HepG2 (cell line): ENCODE data around the gene ZBTB46. TPM values are rescaled to one million over a fixed set of nuclear protein-coding genes. Genes with fewer than 3 reads are reported as not detected.

Experiments
- CENPBD1 ChIP-seq: sonication (generic); formaldehyde crosslinking; IDR thresholded peaks from 2 replicates; pipeline ENCODE4 v1.8.0; 2022; ENCODE audit warnings: missing genetic modification reagents, low read depth, mild to moderate bottlenecking, borderline replicate concordance
- NFRKB ChIP-seq: fragments of 450-650 bp; IDR thresholded peaks from 2 replicates; pipeline ENCODE4 v1.6.1; 2017
- PAWR ChIP-seq: sonication (generic); formaldehyde crosslinking; IDR thresholded peaks from 2 replicates; pipeline ENCODE4 v1.4.0; 2020; ENCODE audit warnings: missing genetic modification reagents, mild to moderate bottlenecking, borderline replicate concordance
- PAX8 ChIP-seq: sonication (generic); formaldehyde crosslinking; IDR thresholded peaks from 2 replicates; pipeline ENCODE4 v1.8.0; 2022; ENCODE audit warnings: mild to moderate bottlenecking, missing genetic modification reagents, borderline replicate concordance
- PRDM15 ChIP-seq: sonication (generic); formaldehyde crosslinking; IDR thresholded peaks from 2 replicates; pipeline ENCODE4 v1.4.0; 2020; ENCODE audit warnings: missing genetic modification reagents
- RAD51 ChIP-seq: fragments of 450-650 bp; IDR thresholded peaks from 2 replicates; pipeline ENCODE4 v1.6.1; 2016; ENCODE audit warnings: borderline replicate concordance
- RELA ChIP-seq: sonication (generic); formaldehyde crosslinking; IDR thresholded peaks from 2 replicates; pipeline ENCODE4 v1.4.0; 2020; ENCODE audit warnings: missing genetic modification reagents
- TEAD3 ChIP-seq: optimal IDR thresholded peaks from 2 replicates; pipeline ENCODE3; 2016; ENCODE audit warnings: borderline replicate concordance
- TIGD3 ChIP-seq: sonication (generic); formaldehyde crosslinking; IDR thresholded peaks from 2 replicates; pipeline ENCODE4 v1.5.1; 2020; ENCODE audit warnings: mild to moderate bottlenecking, missing genetic modification reagents, borderline replicate concordance
- ZBTB46 ChIP-seq: sonication (generic); formaldehyde crosslinking; IDR thresholded peaks from 2 replicates; pipeline ENCODE4 v1.4.0; 2020; ENCODE audit warnings: mild to moderate bottlenecking, missing genetic modification reagents, borderline replicate concordance
- ZFYVE20 ChIP-seq: sonication (generic); formaldehyde crosslinking; IDR thresholded peaks from 2 replicates; pipeline ENCODE4 v1.8.0; 2023; ENCODE audit warnings: low read depth, mild to moderate bottlenecking, moderate library complexity, missing genetic modification reagents, borderline replicate concordance
- ZNF251 ChIP-seq: sonication (generic); formaldehyde crosslinking; IDR thresholded peaks from 2 replicates; pipeline ENCODE4 v1.9.0; 2021; ENCODE audit warnings: mild to moderate bottlenecking, missing genetic modification reagents
- ZNF280D ChIP-seq: sonication (generic); formaldehyde crosslinking; IDR thresholded peaks from 2 replicates; pipeline ENCODE4 v1.5.1; 2020; ENCODE audit warnings: mild to moderate bottlenecking, missing genetic modification reagents
- ZNF44 ChIP-seq: sonication (generic); formaldehyde crosslinking; IDR thresholded peaks from 2 replicates; pipeline ENCODE4 v1.5.1; 2020; ENCODE audit warnings: mild to moderate bottlenecking, missing genetic modification reagents
- ZNF446 ChIP-seq: sonication (generic); formaldehyde crosslinking; IDR thresholded peaks from 2 replicates; pipeline ENCODE4 v1.5.0; 2020; ENCODE audit warnings: mild to moderate bottlenecking, missing genetic modification reagents
- ZNF460 ChIP-seq: sonication (generic); formaldehyde crosslinking; IDR thresholded peaks from 2 replicates; pipeline ENCODE4 v1.5.1; 2020; ENCODE audit warnings: missing genetic modification reagents, mild to moderate bottlenecking, borderline replicate concordance
- ZNF547 ChIP-seq: sonication (generic); formaldehyde crosslinking; IDR thresholded peaks from 2 replicates; pipeline ENCODE4 v1.5.1; 2020; ENCODE audit warnings: mild to moderate bottlenecking, missing genetic modification reagents
- ZNF563 ChIP-seq: sonication (generic); formaldehyde crosslinking; IDR thresholded peaks from 2 replicates; pipeline ENCODE4 v1.8.0; 2022; ENCODE audit warnings: mild to moderate bottlenecking, moderate library complexity, missing genetic modification reagents
- ZNF891 ChIP-seq: sonication (generic); formaldehyde crosslinking; IDR thresholded peaks from 2 replicates; pipeline ENCODE4 v1.5.0; 2020; ENCODE audit warnings: mild to moderate bottlenecking, missing genetic modification reagents
- polyA plus RNA-seq, 8 experiments: library from polyadenylated mRNA; depleted of rRNA in 3 of 8; stranded (reverse) in 7 of 8; unstranded in 1 of 8; fragments of >200 nt; fragmentation: Illumina TruSeq in 4 of 8; extraction: Trizol in 4 of 8; gene quantifications; 2 replicates each; pipeline versions ENCODE4 v1.2.1 to v1.2.3, GENCODE V29; 2011 to 2016; ENCODE audit warnings: low read depth in 4 of 8, missing spikeins in 1 of 8, mixed read lengths in 1 of 8; ENCODE audit not compliant: insufficient read depth in 1 of 8
- total RNA-seq, 5 experiments: library from RNA; depleted of rRNA; stranded (reverse); fragments of >200 nt; fragmentation: Illumina TruSeq; extraction: Trizol; gene quantifications; 2 replicates each; pipeline ENCODE4 v1.2.3, GENCODE V29; 2016; ENCODE audit warnings: low read depth in 1 of 5

Gene ZBTB46
- total and polyA plus RNA-seq, 2 of the 13 experiments (the other 11 are each of a cell fraction or from before 2014, with no cell fraction given): 1.6 to 13.5 TPM

- TF ChIP-seq ZNF280D: no peak
- peak; percentile 9 for TF ChIP-seq ZNF460
- TF ChIP-seq ZNF44 (CRISPR knock-in tag): no peak
- TF ChIP-seq PRDM15: no peak
- TF ChIP-seq ZNF251 (CRISPR knock-in tag): 0 out of 2 replicates have a peak, but pooled peaks have one; percentile 39
- no peak; the same call in 1 of the 2 replicates for TF ChIP-seq ZNF563 (CRISPR knock-in tag)
- TF ChIP-seq ZNF547 (CRISPR knock-in tag): no peak; the same call in 1 of the 2 replicates
- TF ChIP-seq RAD51: no peak
- no peak for TF ChIP-seq CENPBD1 (CRISPR knock-in tag)
- peak; percentile 80 for TF ChIP-seq TEAD3 (CRISPR knock-in tag)
- TF ChIP-seq ZNF891 (CRISPR knock-in tag): no peak; the same call in none of the 2 replicates
- TF ChIP-seq ZNF446 (CRISPR knock-in tag): no peak
- TF ChIP-seq RELA (CRISPR knock-in tag): 0 out of 2 replicates have a peak, but pooled peaks have one; percentile 13
- TF ChIP-seq PAX8 (CRISPR knock-in tag): peak; percentile 65; the same call in 1 of the 2 replicates
- no peak for TF ChIP-seq ZBTB46 (CRISPR knock-in tag)
- 0 out of 2 replicates have a peak, but pooled peaks have one; percentile 10 for TF ChIP-seq TIGD3 (CRISPR knock-in tag)
- TF ChIP-seq PAWR: no peak
- TF ChIP-seq NFRKB: no peak
- 0 out of 2 replicates have a peak, but pooled peaks have one; percentile 60 for TF ChIP-seq ZFYVE20 (CRISPR knock-in tag)
Observed at GRCh38 chr20:63706852-63707557, 124.1 kb downstream of the ZBTB46 start (continued).
